Lung (tissue), 12 donors: ENCODE measurements around the gene ULK4. TPM values are rescaled to one million over a fixed set of nuclear protein-coding genes. Genes with fewer than 3 reads are reported as not detected.

Source experiments
- ATAC-seq: fragments of 200-7000 bp; cut with Tn5 transposase; one replicate; pipeline ENCODE4 v1.9.1; 2020; ENCODE audit warnings: moderate number of reproducible peaks; ENCODE audit not compliant: insufficient read depth, low FRiP score
- DNase-seq, 3 donors: peaks; one replicate each; pipeline ENCODE4 v3.0.0-alpha.2; 2013 to 2017
- H3K27ac ChIP-seq, 2 donors: one replicate each; pipeline ENCODE4 v1.5.1; 2013; ENCODE audit warnings: mild to moderate bottlenecking in 2 of 2, moderate library complexity in 2 of 2, control low read depth in 1 of 2, inconsistent platforms in 1 of 2, low read depth in 1 of 2, low read length in 1 of 2
- H3K27me3 ChIP-seq, 3 donors: one replicate each; pipeline ENCODE4 v1.5.1; 2013; ENCODE audit warnings: low read length in 2 of 3; ENCODE audit not compliant: control insufficient read depth in 3 of 3, insufficient read depth in 3 of 3
- H3K36me3 ChIP-seq, 4 donors: one replicate each; pipeline ENCODE4 v1.5.1; 2013; ENCODE audit warnings: low read length in 4 of 4, mild to moderate bottlenecking in 1 of 4, moderate library complexity in 1 of 4; ENCODE audit not compliant: control insufficient read depth in 4 of 4, insufficient read depth in 4 of 4
- H3K4me1 ChIP-seq, 5 donors: one replicate each; pipeline ENCODE4 v1.5.1; 2013; ENCODE audit warnings: low read length in 5 of 5, mild to moderate bottlenecking in 2 of 5, moderate library complexity in 1 of 5; ENCODE audit not compliant: control insufficient read depth in 5 of 5, insufficient read depth in 5 of 5
- H3K4me3 ChIP-seq: one replicate; pipeline ENCODE4 v1.5.1; 2013; ENCODE audit warnings: mild to moderate bottlenecking, control low read depth, moderate library complexity
- H3K9ac ChIP-seq, 2 donors: one replicate each; pipeline ENCODE4 v1.5.1; 2013; ENCODE audit warnings: low read length in 2 of 2, control low read depth in 1 of 2; ENCODE audit not compliant: insufficient read depth in 1 of 2
- H3K9me3 ChIP-seq, 4 donors: one replicate each; pipeline ENCODE4 v1.5.1; 2013; ENCODE audit warnings: low read length in 3 of 4, mild to moderate bottlenecking in 1 of 4, moderate library complexity in 1 of 4; ENCODE audit not compliant: control insufficient read depth in 4 of 4, insufficient read depth in 3 of 4
- CTCF ChIP-seq: IDR thresholded peaks from 2 replicates; pipeline ENCODE4 v1.5.1; 2012; ENCODE audit warnings: mild to moderate bottlenecking; ENCODE audit errors: control extremely low read depth, extremely low read depth
- WGBS, 2 donors: extraction: QIAGEN DNeasy Blood & Tissue Kit; methylation state at CpG; one replicate each; pipeline ENCODE4 v1.1.7; 2013; 5-methylcytosine and 5-hydroxymethylcytosine counted together
- polyA plus RNA-seq, 2 donors: library from polyadenylated mRNA; stranded (reverse); fragments of 200-250 nt; gene quantifications; one replicate each; pipeline ENCODE4 v1.2.1, GENCODE V29; 2013
- total RNA-seq, 2 donors: library from RNA; depleted of rRNA in 1 of 2; stranded (reverse); fragments of >200 nt in 1 of 2; gene quantifications; one replicate each; pipeline ENCODE4 v1.2.1, GENCODE V29; 2014 to 2021
- donor health status: control.
- donor health status: control.
- donor health status: Bipolar disorder and iron deficiency.
- donor health status: healthy.
- donor health status: DM: yes; HTN: yes; CAD: no.

ULK4 gene
- total and polyA plus RNA-seq, 4 donors = 2.8 to 56.0 (median 12.6) TPM

DNA sequence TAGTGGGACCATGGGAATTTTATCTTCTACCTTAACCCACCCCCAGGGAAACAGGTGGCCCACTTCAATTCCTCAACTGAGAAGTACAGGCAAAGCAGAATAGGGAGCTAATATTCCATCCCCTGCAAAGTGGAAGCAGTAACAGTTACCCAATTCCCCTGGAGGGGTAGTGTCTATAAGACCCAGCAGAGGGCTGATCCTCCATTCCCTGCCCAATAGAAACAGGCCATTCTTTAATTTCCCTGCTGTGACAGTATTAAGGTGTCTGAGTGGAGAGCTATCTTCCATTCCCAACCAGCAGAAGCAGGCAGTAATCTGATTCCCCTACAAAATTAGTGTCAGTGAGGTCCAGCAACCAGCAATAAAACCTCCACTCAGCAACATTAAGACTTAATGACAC, 219.8 kb downstream of the ULK4 start:
- no peaks in the 10 kb centered on the region for H3K9me3 ChIP-seq
- H3K4me3 ChIP-seq = no peak overlapping the region
- no peak for ATAC-seq
- H3K27ac ChIP-seq = no peak overlapping the region
- H3K27me3 ChIP-seq = no peaks in the 10 kb centered on the region
- no peaks in the 10 kb centered on the region for H3K36me3 ChIP-seq
- H3K9ac ChIP-seq = no peak overlapping the region
- no peak for DNase-seq
- no peaks in the 10 kb centered on the region for H3K4me1 ChIP-seq
- TF ChIP-seq CTCF = no peak

GRCh38 chr3:41740374-41740886, 221.5 kb downstream of the ULK4 start:
- TF ChIP-seq CTCF = no peak
- WGBS, 2 donors = 96 to 97% methylated on average over 3 of the region's 3 CpGs
- H3K4me3 ChIP-seq = no peak overlapping the region
- no peak overlapping the region for H3K27ac ChIP-seq
- DNase-seq = no peak
- H3K9me3 ChIP-seq = no peaks in the 10 kb centered on the region
- H3K27me3 ChIP-seq = no peaks in the 10 kb centered on the region
- ATAC-seq = no peak
- no peak overlapping the region for H3K9ac ChIP-seq
- no peaks in the 10 kb centered on the region for H3K4me1 ChIP-seq
- H3K36me3 ChIP-seq = no peaks in the 10 kb centered on the region

- no peaks in the 10 kb centered on the region for H3K36me3 ChIP-seq
- 96 to 98% methylated on average over 3 of the region's 3 CpGs for WGBS, 2 donors
- H3K9ac ChIP-seq = no peak overlapping the region
- peaks cover 0 to 6% (median 0%) of the 10 kb centered on the region in 4 donors for H3K9me3 ChIP-seq
- ATAC-seq = no peak
- no peak for TF ChIP-seq CTCF
- H3K4me3 ChIP-seq = no peak overlapping the region
- no peaks in the 10 kb centered on the region for H3K4me1 ChIP-seq
- no peak overlapping the region for H3K27ac ChIP-seq
- H3K27me3 ChIP-seq = no peaks in the 10 kb centered on the region
- DNase-seq = no peak
Measured at GRCh38 chr3:41726891-41727290, 235.0 kb downstream of the ULK4 start.

DNA sequence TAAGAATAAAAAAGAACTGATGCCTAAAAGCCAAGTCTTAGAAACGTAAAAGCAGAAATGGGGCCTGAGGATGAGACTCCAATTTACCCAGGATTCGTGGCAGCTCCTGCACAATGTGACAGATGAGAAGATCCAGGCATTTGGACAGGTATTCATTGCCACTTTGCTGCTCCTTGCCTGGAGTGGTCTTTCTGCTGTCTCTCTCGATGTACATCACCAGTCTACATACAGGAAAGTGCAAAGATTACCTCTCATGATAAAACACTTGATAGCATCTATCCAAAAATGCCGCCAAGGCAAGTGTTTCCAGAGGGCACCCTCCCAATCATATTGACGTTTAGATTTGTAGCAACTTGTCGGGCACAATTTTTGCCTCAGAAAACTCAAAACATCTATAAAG, 244.3 kb downstream of the ULK4 start:
- Histone ChIP-seq H3K27me3 (no peaks in the 10 kb centered on the region), H3K9me3 (no peaks in the 10 kb centered on the region), H3K36me3 (no peaks in the 10 kb centered on the region), H3K4me1 (no peaks in the 10 kb centered on the region), H3K27ac (no peak overlapping the region), H3K4me3 (no peak overlapping the region), H3K9ac (no peak overlapping the region)
- no peak for TF ChIP-seq CTCF
- DNase-seq (no peak), ATAC-seq (no peak)
- WGBS, 2 donors = 86 to 91% methylated on average over 6 of the region's 6 CpGs
